H1 (cell line): ENCODE measurements around the gene STAMBP. TPM values are rescaled to one million over a fixed set of nuclear protein-coding genes. Genes with fewer than 3 reads are reported as not detected.

Experiments used
- CTCF ChIA-PET: fragments of 300-600 bp; sonication (Branson Sonifier 250); formaldehyde crosslinking; loops from one replicate; lab custom pipeline; 2021; ENCODE audit not compliant: partially characterized antibody; lab: Charles Lee
- POLR2A ChIA-PET: fragments of 300-600 bp; sonication (Branson Sonifier 250); formaldehyde crosslinking; loops from one replicate; lab custom pipeline; 2021; ENCODE audit warnings: inconsistent platforms; ENCODE audit not compliant: partially characterized antibody; lab: Charles Lee
- DNase-seq, 2 experiments: peaks; one replicate each; pipeline versions ENCODE4 v3.0.0 to v3.0.0-alpha.2; 2010 to 2022; ENCODE audit warnings: low spot score in 2 of 2, low read depth in 1 of 2, mixed read lengths in 1 of 2
- FAIRE-seq: peaks from 2 replicates; lab custom pipeline; 2011; peaks lifted over from hg19 to GRCh38; lab: Jason Lieb, UNC
- H2AFZ ChIP-seq: 2 replicates; pipeline ENCODE4 v1.8.1; 2012; ENCODE audit warnings: low read length, inconsistent platforms
- H2AK5ac ChIP-seq: 2 replicates; pipeline ENCODE4 v1.6.1; 2013; ENCODE audit warnings: low read depth, low read length
- H2BK120ac ChIP-seq: replicated peaks from 2 replicates; pipeline ENCODE3; 2013; ENCODE audit warnings: low read depth, low read length, inconsistent platforms
- H2BK12ac ChIP-seq: 2 replicates; pipeline ENCODE4 v1.6.1; 2013; ENCODE audit warnings: low read depth, low read length
- H2BK15ac ChIP-seq: 2 replicates; pipeline ENCODE4 v1.6.1; 2013; ENCODE audit warnings: low read length
- H2BK20ac ChIP-seq: 2 replicates; pipeline ENCODE4 v1.6.1; 2013; ENCODE audit warnings: low read length
- H2BK5ac ChIP-seq: 2 replicates; pipeline ENCODE4 v1.6.1; 2013; ENCODE audit warnings: low read depth, low read length
- H3K14ac ChIP-seq: 2 replicates; pipeline ENCODE4 v1.6.1; 2013; ENCODE audit warnings: inconsistent platforms; ENCODE audit not compliant: insufficient read length
- H3K18ac ChIP-seq: 2 replicates; pipeline ENCODE4 v1.6.1; 2013; ENCODE audit warnings: low read length; ENCODE audit errors: extremely low read depth
- H3K23ac ChIP-seq: 2 replicates; pipeline ENCODE4 v1.6.1; 2013; ENCODE audit warnings: inconsistent platforms; ENCODE audit not compliant: insufficient read length
- H3K23me2 ChIP-seq: 2 replicates; pipeline ENCODE4 v1.6.1; 2013; ENCODE audit warnings: low read depth, low read length
- H3K27ac ChIP-seq: 2 replicates; pipeline ENCODE4 v1.6.1; 2011; ENCODE audit warnings: low read depth, low read length, inconsistent platforms
- H3K27me3 ChIP-seq, 4 experiments: replicated peaks in 1 of 4; 1 replicate in 1 of 4; 2 replicates in 3 of 4; pipeline versions ENCODE4 v1.6.1 to v1.8.1; 2011 to 2013; ENCODE audit warnings: low read length in 3 of 4, mild to moderate bottlenecking in 3 of 4, inconsistent platforms in 2 of 4, mixed read lengths in 2 of 4, moderate library complexity in 1 of 4; ENCODE audit not compliant: control insufficient read depth in 3 of 4, insufficient read depth in 3 of 4; ENCODE audit errors: extremely low read depth in 1 of 4
- H3K36me3 ChIP-seq, 4 experiments: 2 replicates each; pipeline versions ENCODE4 v1.6.1 to v1.8.1; 2011 to 2013; ENCODE audit warnings: mild to moderate bottlenecking in 4 of 4, low read length in 3 of 4, moderate library complexity in 2 of 4, control low read depth in 1 of 4, inconsistent platforms in 1 of 4; ENCODE audit not compliant: insufficient read depth in 4 of 4, control insufficient read depth in 2 of 4
- H3K4ac ChIP-seq: replicated peaks from 2 replicates; pipeline ENCODE3; 2013; ENCODE audit warnings: low read length, low read depth, mixed read lengths, inconsistent platforms; ENCODE audit not compliant: insufficient read length
- H3K4me1 ChIP-seq, 4 experiments: replicated peaks in 1 of 4; 1 replicate in 1 of 4; 2 replicates in 3 of 4; pipeline versions ENCODE4 v1.6.1 to v1.8.1; 2011 to 2013; ENCODE audit warnings: low read length in 3 of 4, inconsistent platforms in 2 of 4, mixed read lengths in 1 of 4; ENCODE audit not compliant: insufficient read depth in 4 of 4, control insufficient read depth in 3 of 4
- H3K4me2 ChIP-seq, 2 experiments: 2 replicates each; pipeline versions ENCODE4 v1.6.1 to v1.8.1; 2011 to 2013; ENCODE audit warnings: low read depth in 2 of 2, low read length in 2 of 2, control low read depth in 1 of 2, inconsistent platforms in 1 of 2, mild to moderate bottlenecking in 1 of 2; ENCODE audit not compliant: insufficient read depth in 1 of 2
- H3K4me3 ChIP-seq, 4 experiments: fragments of 200-600, 300-600 bp in 1 of 4; sonication (generic), shearing (Covaris generic), sonication (Bioruptor Twin) in 1 of 4; 2 replicates each; pipeline versions ENCODE4 v1.5.1 to v1.8.1; 2011 to 2016; ENCODE audit warnings: low read length in 4 of 4, low read depth in 3 of 4, control low read depth in 2 of 4, inconsistent platforms in 2 of 4, mild to moderate bottlenecking in 2 of 4, mixed read lengths in 1 of 4, moderate library complexity in 1 of 4; ENCODE audit not compliant: insufficient read depth in 2 of 4; ENCODE audit errors: extremely low read depth in 1 of 4
- H3K56ac ChIP-seq: replicated peaks from 2 replicates; pipeline ENCODE3; 2013; ENCODE audit warnings: low read depth, mild to moderate bottlenecking, mixed read lengths, low read length, inconsistent platforms; ENCODE audit not compliant: insufficient read length
- H3K79me1 ChIP-seq: 2 replicates; pipeline ENCODE4 v1.6.1; 2013; ENCODE audit warnings: low read depth, low read length, control low read depth
- H3K79me2 ChIP-seq, 2 experiments: 2 replicates each; pipeline versions ENCODE4 v1.6.1 to v1.8.1; 2012 to 2013; ENCODE audit warnings: low read length in 2 of 2, mild to moderate bottlenecking in 2 of 2, inconsistent platforms in 1 of 2; ENCODE audit not compliant: insufficient read depth in 2 of 2, control insufficient read depth in 1 of 2
- H3K9ac ChIP-seq, 4 experiments: replicated peaks in 1 of 4; 1 replicate in 1 of 4; 2 replicates in 3 of 4; pipeline versions ENCODE4 v1.6.1 to v1.8.1; 2011 to 2013; ENCODE audit warnings: low read depth in 3 of 4, low read length in 3 of 4, control low read depth in 2 of 4, mild to moderate bottlenecking in 2 of 4, moderate library complexity in 2 of 4, inconsistent platforms in 1 of 4; ENCODE audit errors: extremely low read depth in 1 of 4
- H3K9me3 ChIP-seq, 2 experiments: 2 replicates each; pipeline versions ENCODE4 v1.6.1 to v1.8.1; 2012 to 2013; ENCODE audit warnings: mild to moderate bottlenecking in 2 of 2, moderate library complexity in 2 of 2, control low read depth in 1 of 2, inconsistent platforms in 1 of 2, low read depth in 1 of 2, low read length in 1 of 2, mixed read lengths in 1 of 2; ENCODE audit not compliant: insufficient read depth in 2 of 2
- H4K20me1 ChIP-seq, 2 experiments: replicated peaks in 1 of 2; 2 replicates each; pipeline versions ENCODE3 to v1.8.1; 2011 to 2013; ENCODE audit warnings: inconsistent platforms in 2 of 2, low read length in 2 of 2, mild to moderate bottlenecking in 1 of 2; ENCODE audit not compliant: insufficient read depth in 2 of 2, control insufficient read depth in 1 of 2
- H4K5ac ChIP-seq: 2 replicates; pipeline ENCODE4 v1.6.1; 2013; ENCODE audit warnings: low read length, low read depth, mixed read lengths, inconsistent platforms; ENCODE audit not compliant: insufficient read length
- H4K8ac ChIP-seq: 2 replicates; pipeline ENCODE4 v1.8.0; 2013; ENCODE audit warnings: mild to moderate bottlenecking, moderate library complexity, low read length, inconsistent platforms; ENCODE audit not compliant: insufficient read depth; ENCODE audit errors: extremely low read depth
- H4K91ac ChIP-seq: replicated peaks from 2 replicates; pipeline ENCODE3; 2013; ENCODE audit warnings: low read length, mixed read lengths, inconsistent platforms; ENCODE audit not compliant: insufficient read length
- CEBPB ChIP-seq: IDR thresholded peaks from 2 replicates; pipeline ENCODE4 v1.6.1; 2012; ENCODE audit warnings: low read depth, low read length
- EZH2 ChIP-seq: fragments of 200-600 bp; sonication (generic); IDR thresholded peaks from 2 replicates; pipeline ENCODE4 v1.7.1; 2012; ENCODE audit warnings: low read depth, mild to moderate bottlenecking, moderate library complexity, low read length, inconsistent platforms; ENCODE audit not compliant: severe bottlenecking
- FOSL1 ChIP-seq: IDR thresholded peaks from 2 replicates; pipeline ENCODE4 v1.6.1; 2011; ENCODE audit warnings: mild to moderate bottlenecking, low read depth, low read length, moderate library complexity; ENCODE audit not compliant: insufficient read depth
- GTF2F1 ChIP-seq: IDR thresholded peaks from 2 replicates; pipeline ENCODE4 v1.6.1; 2012; ENCODE audit warnings: low read depth, low read length, improper control_type of control experiment, borderline replicate concordance
- MAX ChIP-seq: IDR thresholded peaks from 2 replicates; pipeline ENCODE4 v1.6.1; 2012; ENCODE audit warnings: inconsistent platforms
- NANOG ChIP-seq: IDR thresholded peaks from 2 replicates; pipeline ENCODE4 v1.6.1; 2011; ENCODE audit warnings: low read length, low read depth, mild to moderate bottlenecking, inconsistent platforms; ENCODE audit not compliant: insufficient read depth, poor library complexity, severe bottlenecking
- POLR2A ChIP-seq, 2 experiments: IDR thresholded peaks; 1 replicate in 1 of 2; 2 replicates in 1 of 2; pipeline ENCODE4 v1.6.1; 2011; ENCODE audit warnings: low read depth in 2 of 2, low read length in 2 of 2, mild to moderate bottlenecking in 2 of 2; ENCODE audit errors: control extremely low read depth in 1 of 2
- SIN3A ChIP-seq, 2 experiments: IDR thresholded peaks in 1 of 2; conservative IDR thresholded peaks in 1 of 2; 2 replicates each; pipeline ENCODE4 v1.6.1; 2011 to 2012; ENCODE audit warnings: low read length in 2 of 2, improper control_type of control experiment in 1 of 2, low read depth in 1 of 2, mild to moderate bottlenecking in 1 of 2
- SIX5 ChIP-seq: IDR thresholded peaks from 2 replicates; pipeline ENCODE4 v1.6.1; 2011; ENCODE audit warnings: mild to moderate bottlenecking, low read depth, low read length
- SP2 ChIP-seq: IDR thresholded peaks from 2 replicates; pipeline ENCODE4 v1.6.1; 2012; ENCODE audit warnings: mild to moderate bottlenecking, low read length, inconsistent platforms
- SUZ12 ChIP-seq: fragments of 200-600 bp; sonication (generic); IDR thresholded peaks from 2 replicates; pipeline ENCODE4 v1.6.1; 2012; ENCODE audit warnings: mild to moderate bottlenecking, inconsistent platforms, low read length, moderate library complexity, mixed read lengths
- TCF12 ChIP-seq: IDR thresholded peaks from 2 replicates; pipeline ENCODE4 v1.6.1; 2011; ENCODE audit warnings: low read depth, mild to moderate bottlenecking, low read length
- WGBS, 2 experiments: shearing (Covaris generic) in 1 of 2; methylation state at CpG; one replicate each; pipeline versions ENCODE4 v1.1.6 to v1.1.7; 2013 to 2015; ENCODE audit warnings: low lambda C conversion rate in 2 of 2, mixed read lengths in 2 of 2, inconsistent platforms in 1 of 2, low coverage in 1 of 2, missing lambda C conversion rate in 1 of 2; ENCODE audit not compliant: insufficient replicate concordance in 2 of 2, insufficient coverage in 1 of 2, insufficient read length in 1 of 2; ENCODE audit errors: extremely low coverage in 1 of 2, missing lambda C conversion rate in 1 of 2; 5-methylcytosine and 5-hydroxymethylcytosine counted together
- polyA plus RNA-seq, 7 experiments: library from polyadenylated mRNA; depleted of rRNA in 3 of 7; stranded (reverse) in 5 of 7; unstranded in 2 of 7; fragments of >200 nt in 5 of 7; fragments of 200-250 nt in 2 of 7; gene quantifications; 1 replicate in 5 of 7; 2 replicates in 1 of 7; 4 replicates in 1 of 7; pipeline versions ENCODE4 v1.2.1 to v1.2.3, GENCODE V29; 2011 to 2013; ENCODE audit warnings: missing spikeins in 2 of 7, mixed read lengths in 2 of 7
- total RNA-seq: library from RNA; stranded (reverse); fragmentation: NEBNext Ultra II Directional; extraction: Animal tissue kit (Norgen Biotek cat#: 25700); gene quantifications from 2 replicates; pipeline ENCODE4 v1.2.1, GENCODE V29; 2021
- TF ChIP-seq, protein P1 (sequence below): IDR thresholded peaks from 2 replicates; pipeline ENCODE4 v1.6.1; 2012; ENCODE audit warnings: low read length, inconsistent platforms

The STAMBP gene
- total and polyA plus RNA-seq, 2 of the 8 experiments (the other 6 are each of a cell fraction or from before 2014, with no cell fraction given) = 35.8 to 49.7 TPM

- POLR2A ChIA-PET = interaction anchor here (0.6 kb wide), 1 partner anchor 371 kb away, joined by 3 read pairs; no protein-coding TSS in a partner anchor
- TF ChIP-seq GTF2F1 (no peak), SP2 (no peak), SUZ12 (no peak), POLR2A (IDR thresholded peaks at IDR 0.05; ENCODE audit: control extremely low read depth in 1 of 2, low read depth in 2 of 2, low read length in 2 of 2) (no peak), EZH2 (no peak), SIN3A (conservative IDR thresholded peaks at IDR 0.05 in 1 of 2, IDR thresholded peaks at IDR 0.05 in 1 of 2; ENCODE audit: low read depth in 1 of 2, low read length in 2 of 2) (no peak), CEBPB (no peak), NANOG (no peak), TCF12 (no peak), SIX5 (no peak), FOSL1 (no peak), MAX (no peak)
- TF ChIP-seq, protein P1, sequence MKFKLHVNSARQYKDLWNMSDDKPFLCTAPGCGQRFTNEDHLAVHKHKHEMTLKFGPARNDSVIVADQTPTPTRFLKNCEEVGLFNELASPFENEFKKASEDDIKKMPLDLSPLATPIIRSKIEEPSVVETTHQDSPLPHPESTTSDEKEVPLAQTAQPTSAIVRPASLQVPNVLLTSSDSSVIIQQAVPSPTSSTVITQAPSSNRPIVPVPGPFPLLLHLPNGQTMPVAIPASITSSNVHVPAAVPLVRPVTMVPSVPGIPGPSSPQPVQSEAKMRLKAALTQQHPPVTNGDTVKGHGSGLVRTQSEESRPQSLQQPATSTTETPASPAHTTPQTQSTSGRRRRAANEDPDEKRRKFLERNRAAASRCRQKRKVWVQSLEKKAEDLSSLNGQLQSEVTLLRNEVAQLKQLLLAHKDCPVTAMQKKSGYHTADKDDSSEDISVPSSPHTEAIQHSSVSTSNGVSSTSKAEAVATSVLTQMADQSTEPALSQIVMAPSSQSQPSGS = no peak
Measured at GRCh38 chr2:73886357-73886756, 57.6 kb downstream of the STAMBP start.

More at GRCh38 chr2:73886357-73886756, 57.6 kb downstream of the STAMBP start:
- H3K4me3 ChIP-seq = no peak overlapping the region
- DNase-seq (no peak), FAIRE-seq (no peak)
- no peaks in the 10 kb centered on the region for H3K79me1 ChIP-seq
- H4K20me1 ChIP-seq = no peaks in the 10 kb centered on the region
- no peak overlapping the region for H2AFZ ChIP-seq
- H3K36me3 ChIP-seq = no peaks in the 10 kb centered on the region
- H2AK5ac ChIP-seq = no peak overlapping the region
- no peak overlapping the region for H3K9ac ChIP-seq
- H3K27ac ChIP-seq = no peak overlapping the region
- H4K5ac ChIP-seq = no peak overlapping the region
- H3K14ac ChIP-seq = no peak overlapping the region
- H2BK20ac ChIP-seq = no peak overlapping the region
- no peak overlapping the region for H3K56ac ChIP-seq
- H4K91ac ChIP-seq = no peak overlapping the region
- H2BK15ac ChIP-seq = no peak overlapping the region
- no peaks in the 10 kb centered on the region for H3K79me2 ChIP-seq
- no peaks in the 10 kb centered on the region for H3K23me2 ChIP-seq
- no peak overlapping the region for H3K18ac ChIP-seq
- no peak overlapping the region for H2BK12ac ChIP-seq
- no peak overlapping the region for H2BK120ac ChIP-seq
- H3K4me2 ChIP-seq = no peak overlapping the region
- no peak overlapping the region for H2BK5ac ChIP-seq
- CTCF ChIA-PET = interaction anchor here (0.8 kb wide), 1 partner anchor 62 kb away, joined by 3 read pairs; no protein-coding TSS in a partner anchor
- no peak overlapping the region for H3K4ac ChIP-seq
- H3K27me3 ChIP-seq = no peaks in the 10 kb centered on the region
- H4K8ac ChIP-seq = no peak overlapping the region
- 96% methylated on average over 4 of the region's 4 CpGs; no CpG with 5 or more reads in 1 of the 2 experiments for WGBS, 2 experiments
- no peak overlapping the region for H3K23ac ChIP-seq
- no peaks in the 10 kb centered on the region for H3K9me3 ChIP-seq
- no peaks in the 10 kb centered on the region for H3K4me1 ChIP-seq
